Ovary (tissue), 9 donors: ENCODE data around the gene IVL. TPM values are rescaled to one million over a fixed set of nuclear protein-coding genes. Genes with fewer than 3 reads are reported as not detected.

Experiments
- DNase-seq, 5 donors: peaks; one replicate each; pipeline ENCODE4 v3.0.0-alpha.2; 2019 to 2020
- H3K27ac ChIP-seq, 2 donors: fragments of 200-600 bp; one replicate each; pipeline versions ENCODE4 v1.5.1 to v1.8.0; 2019 to 2022
- H3K27me3 ChIP-seq: fragments of 200-600 bp; one replicate; pipeline ENCODE4 v1.8.0; 2022
- H3K36me3 ChIP-seq: fragments of 200-600 bp; sonication (generic); one replicate; pipeline ENCODE4 v1.5.1; 2019
- H3K4me1 ChIP-seq: one replicate; pipeline ENCODE4 v1.8.1; 2013; ENCODE audit warnings: mild to moderate bottlenecking, moderate library complexity; ENCODE audit not compliant: insufficient read depth
- H3K4me3 ChIP-seq: fragments of 200-600 bp; sonication (generic); one replicate; pipeline ENCODE4 v1.5.1; 2017
- H3K9me3 ChIP-seq, 2 donors: fragments of 200-600 bp in 1 of 2; sonication (generic) in 1 of 2; one replicate each; pipeline versions ENCODE4 v1.5.1 to v1.8.1; 2013 to 2019; ENCODE audit warnings: mild to moderate bottlenecking in 1 of 2, moderate library complexity in 1 of 2
- EP300 ChIP-seq: sonication (generic); formaldehyde crosslinking; IDR thresholded peaks from one replicate; pipeline ENCODE4 v1.6.1; 2017; ENCODE audit warnings: antibody characterized with exemption
- POLR2A ChIP-seq: fragments of 450-650 bp; IDR thresholded peaks from one replicate; pipeline ENCODE4 v1.6.1; 2017; ENCODE audit warnings: antibody characterized with exemption, mild to moderate bottlenecking, moderate library complexity
- whole genome bisulfite sequencing, 3 donors: extraction: QIAGEN DNeasy Blood & Tissue Kit in 1 of 3; methylation state at CpG; one replicate each; pipeline versions ENCODE4 v1.1.5 to v1.1.7; 2013 to 2017; 5-methylcytosine and 5-hydroxymethylcytosine counted together
- intact Hi-C, 4 donors: fragments of 100-400 bp; cut with DNase I; formaldehyde crosslinking; loops; one replicate each; pipeline versions ENCODE4 v1.11.0 to v1.15.1; 2022 to 2023
- polyA plus RNA-seq, 2 donors: library from polyadenylated mRNA; stranded (reverse); fragments of 200-250 nt in 1 of 2; fragments of 350-450 nt in 1 of 2; fragmentation: Illumina TruSeq in 1 of 2; extraction: RNeasy Lipid Tissue Mini Kit (QIAGEN cat#74804) in 1 of 2; gene quantifications; one replicate each; pipeline ENCODE4 v1.2.3, GENCODE V29; 2013 to 2014
- total RNA-seq, 7 donors: library from RNA; depleted of rRNA in 2 of 7; stranded (reverse); fragments of >200 nt in 2 of 7; fragmentation: NEBNext Ultra II Directional in 3 of 7; extraction: Animal tissue kit (Norgen Biotek cat#: 25700) in 3 of 7; gene quantifications; one replicate each; pipeline versions ENCODE4 v1.1.0 to v1.2.4, GENCODE V29; 2016 to 2023
- TF ChIP-seq, protein P1 (sequence below), 3 donors: fragments of 450-650 bp in 2 of 3; fragments of 200-600 bp in 1 of 3; IDR thresholded peaks; one replicate each; pipeline versions ENCODE4 v1.5.1 to v1.8.0; 2016 to 2022; ENCODE audit warnings: antibody characterized with exemption in 3 of 3, mild to moderate bottlenecking in 1 of 3
- donor health status: DM: no; HTN: no; CAD: no; lungs with moderate emphysema.
- donor health status: DM: no; HTN: no; CAD: no.
- donor health status: Bipolar disorder and iron deficiency.
- donor health status: DM: yes; HTN: yes; CAD: no.
- donor health status: DM: no; HTN: no; CAD: no.
- donor health status: DM: yes; HTN: yes; CAD: no.

Gene IVL
- total and polyA plus RNA-seq, 9 donors, result not detected

DNA sequence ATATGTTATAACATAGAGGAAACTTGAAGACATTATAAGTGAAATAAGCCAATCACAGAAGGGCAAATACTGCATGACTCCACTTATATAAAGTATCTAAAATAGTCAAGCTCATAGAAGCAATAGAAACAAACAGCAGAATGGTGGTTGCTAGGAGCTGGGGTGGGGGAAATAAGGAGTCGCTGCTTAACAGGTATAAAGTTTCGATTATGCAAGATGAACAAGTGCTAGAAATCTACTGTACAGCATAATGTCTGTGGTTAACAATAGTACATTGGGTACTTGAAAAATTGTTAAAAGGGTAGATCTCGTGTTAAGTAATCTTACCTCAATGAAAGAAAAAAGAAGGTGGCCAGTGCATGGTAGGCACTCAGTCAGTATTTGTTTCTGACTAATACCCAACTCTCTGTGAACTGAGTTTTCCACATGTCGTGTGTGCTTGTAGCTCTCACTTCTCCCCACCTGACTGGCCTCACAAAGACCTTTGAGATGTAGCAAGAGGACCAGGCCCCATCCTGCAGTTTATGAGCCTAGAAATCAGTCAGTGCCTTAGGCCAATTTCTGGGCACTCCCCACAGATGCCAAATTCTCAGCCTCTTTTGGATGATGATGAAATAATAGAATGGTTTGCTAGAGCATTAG lies 23.9 kb downstream of the IVL start:
- H3K27me3 ChIP-seq, result no peaks in the 10 kb centered on the region
- 84 to 91% (median 86%) methylated on average over 4 of the region's 4 CpGs for WGBS, 3 donors

GRCh38 chr1:152933196-152933595 lies 24.9 kb downstream of the IVL start:
- no peak overlapping the region for H3K4me3 ChIP-seq
- H3K4me1 ChIP-seq, result no peaks in the 10 kb centered on the region
- H3K36me3 ChIP-seq, result no peaks in the 10 kb centered on the region
- WGBS, 3 donors, result 72 to 87% (median 87%) methylated on average over 2 of the region's 2 CpGs
- no peaks in the 10 kb centered on the region for H3K9me3 ChIP-seq
- TF ChIP-seq, protein P1, sequence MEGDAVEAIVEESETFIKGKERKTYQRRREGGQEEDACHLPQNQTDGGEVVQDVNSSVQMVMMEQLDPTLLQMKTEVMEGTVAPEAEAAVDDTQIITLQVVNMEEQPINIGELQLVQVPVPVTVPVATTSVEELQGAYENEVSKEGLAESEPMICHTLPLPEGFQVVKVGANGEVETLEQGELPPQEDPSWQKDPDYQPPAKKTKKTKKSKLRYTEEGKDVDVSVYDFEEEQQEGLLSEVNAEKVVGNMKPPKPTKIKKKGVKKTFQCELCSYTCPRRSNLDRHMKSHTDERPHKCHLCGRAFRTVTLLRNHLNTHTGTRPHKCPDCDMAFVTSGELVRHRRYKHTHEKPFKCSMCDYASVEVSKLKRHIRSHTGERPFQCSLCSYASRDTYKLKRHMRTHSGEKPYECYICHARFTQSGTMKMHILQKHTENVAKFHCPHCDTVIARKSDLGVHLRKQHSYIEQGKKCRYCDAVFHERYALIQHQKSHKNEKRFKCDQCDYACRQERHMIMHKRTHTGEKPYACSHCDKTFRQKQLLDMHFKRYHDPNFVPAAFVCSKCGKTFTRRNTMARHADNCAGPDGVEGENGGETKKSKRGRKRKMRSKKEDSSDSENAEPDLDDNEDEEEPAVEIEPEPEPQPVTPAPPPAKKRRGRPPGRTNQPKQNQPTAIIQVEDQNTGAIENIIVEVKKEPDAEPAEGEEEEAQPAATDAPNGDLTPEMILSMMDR (IDR thresholded peaks at IDR 0.05), result no peak
- TF ChIP-seq POLR2A, result no peak
- no peak for TF ChIP-seq EP300
- no peaks in the 10 kb centered on the region for H3K27me3 ChIP-seq
- DNase-seq, result no peak
- no peak overlapping the region for H3K27ac ChIP-seq
- intact Hi-C loops, result no loop called here

More for the DNA sequence above, 23.9 kb downstream of the IVL start:
- Histone ChIP-seq H3K9me3 (no peaks in the 10 kb centered on the region), H3K36me3 (no peaks in the 10 kb centered on the region), H3K4me3 (no peak overlapping the region), H3K4me1 (no peaks in the 10 kb centered on the region), H3K27ac (no peak overlapping the region)
- intact Hi-C loops, result no loop called here
- DNase-seq, result no peak
- TF ChIP-seq, protein P1 (IDR thresholded peaks at IDR 0.05), result no peak
- TF ChIP-seq POLR2A (no peak), EP300 (no peak)

- TF ChIP-seq EP300, result no peak
- TF ChIP-seq, protein P1 (IDR thresholded peaks at IDR 0.05), result no peak
- no peak for TF ChIP-seq POLR2A
- 94 to 95% (median 94%) methylated on average over 1 of the region's 1 CpG for WGBS, 3 donors
- Histone ChIP-seq H3K4me1 (no peaks in the 10 kb centered on the region), H3K9me3 (no peaks in the 10 kb centered on the region), H3K27ac (no peak overlapping the region), H3K27me3 (no peaks in the 10 kb centered on the region), H3K4me3 (no peak overlapping the region), H3K36me3 (no peaks in the 10 kb centered on the region)
- no peak for DNase-seq
- intact Hi-C loops, result no loop called here
These were observed 32.3 kb downstream of the IVL start for GRCh38 chr1:152940614-152941013.

GRCh38 chr1:152941037-152941711 lies 32.8 kb downstream of the IVL start:
- no peak for DNase-seq
- Histone ChIP-seq H3K27me3 (no peaks in the 10 kb centered on the region), H3K4me1 (no peaks in the 10 kb centered on the region), H3K4me3 (no peak overlapping the region), H3K27ac (no peak overlapping the region), H3K36me3 (no peaks in the 10 kb centered on the region), H3K9me3 (no peaks in the 10 kb centered on the region)
- intact Hi-C loops, result no loop called here
- TF ChIP-seq, protein P1 (IDR thresholded peaks at IDR 0.05), result no peak
- TF ChIP-seq POLR2A, result no peak
- no peak for TF ChIP-seq EP300
- 81 to 83% (median 83%) methylated on average over 8 of the region's 8 CpGs for WGBS, 3 donors
